H1 (cell line): ENCODE data around the gene FIG4. TPM values are rescaled to one million over a fixed set of nuclear protein-coding genes. Genes with fewer than 3 reads are reported as not detected.

Source experiments
- CBX8 ChIP-seq: fragments of 300-800, 300-1000 bp; sonication (generic); IDR thresholded peaks from 2 replicates; pipeline ENCODE4 v1.7.1; 2016; ENCODE audit warnings: low read depth, low read length, borderline replicate concordance
- E2F6 ChIP-seq: IDR thresholded peaks from 2 replicates; pipeline ENCODE4 v1.6.1; 2012; ENCODE audit warnings: inconsistent platforms
- GTF2F1 ChIP-seq: IDR thresholded peaks from 2 replicates; pipeline ENCODE4 v1.6.1; 2012; ENCODE audit warnings: low read depth, low read length, improper control_type of control experiment, borderline replicate concordance
- SUZ12 ChIP-seq: fragments of 200-600 bp; sonication (generic); IDR thresholded peaks from 2 replicates; pipeline ENCODE4 v1.6.1; 2012; ENCODE audit warnings: mild to moderate bottlenecking, inconsistent platforms, low read length, moderate library complexity, mixed read lengths
- polyA plus RNA-seq, 7 experiments: library from polyadenylated mRNA; depleted of rRNA in 3 of 7; stranded (reverse) in 5 of 7; unstranded in 2 of 7; fragments of >200 nt in 5 of 7; fragments of 200-250 nt in 2 of 7; gene quantifications; 1 replicate in 5 of 7; 2 replicates in 1 of 7; 4 replicates in 1 of 7; pipeline versions ENCODE4 v1.2.1 to v1.2.3, GENCODE V29; 2011 to 2013; ENCODE audit warnings: missing spikeins in 2 of 7, mixed read lengths in 2 of 7
- total RNA-seq: library from RNA; stranded (reverse); fragmentation: NEBNext Ultra II Directional; extraction: Animal tissue kit (Norgen Biotek cat#: 25700); gene quantifications from 2 replicates; pipeline ENCODE4 v1.2.1, GENCODE V29; 2021

Gene FIG4
- total and polyA plus RNA-seq, 2 of the 8 experiments (the other 6 are each of a cell fraction or from before 2014, with no cell fraction given): 11.8 to 21.9 TPM

GRCh38 chr6:109874086-109874485, 183.0 kb downstream of the FIG4 start (continued):
- TF ChIP-seq GTF2F1: no peak
- TF ChIP-seq CBX8: no peak
- no peak for TF ChIP-seq SUZ12
- no peak for TF ChIP-seq E2F6
- TF ChIP-seq, all 59 proteins: peak for 0
